ENCODE data around the gene SLC7A10. TPM values are rescaled to one million over a fixed set of nuclear protein-coding genes. Genes with fewer than 3 reads are reported as not detected.
A peak's percentile ranks its signal among the peaks of the same experiment; 100 is the strongest.

Gene SLC7A10
- polyA plus RNA-seq, 1 of the 3 experiments (the other 2 are of a cell fraction) = 0.02 TPM

DNA sequence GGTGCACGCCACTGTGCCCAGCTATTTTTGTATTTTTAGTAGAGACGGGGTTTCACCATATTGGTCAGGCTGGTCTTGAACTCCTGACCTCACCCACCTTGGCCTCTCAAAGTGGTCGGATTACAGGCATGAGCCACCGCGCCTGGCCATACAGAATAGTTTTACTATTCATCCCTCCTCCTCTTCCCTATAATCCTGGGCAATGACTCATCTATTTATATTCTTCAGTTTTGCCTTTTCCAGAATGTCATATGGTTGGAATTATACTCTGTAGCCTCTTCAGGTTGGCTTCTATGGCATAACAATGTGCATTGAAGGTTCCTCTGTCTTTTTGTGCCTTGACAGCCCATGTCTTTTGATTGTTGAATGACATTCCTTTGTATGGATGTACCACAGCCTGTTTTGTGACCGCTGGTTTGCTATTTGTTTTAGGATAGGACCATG is 53.7 kb downstream of the SLC7A10 start:
- H3K36me3 ChIP-seq (replicated peaks in 1 of 2; ENCODE audit: control insufficient read depth in 1 of 2, insufficient read depth in 2 of 2, low read length in 1 of 2) = no peaks in the 10 kb centered on the region
- peaks cover 0 to 19% of the 10 kb centered on the region in 2 experiments; a peak in 2 of 4 replicates for H3K4me1 ChIP-seq (ENCODE audit: control insufficient read depth in 1 of 2, insufficient read depth in 2 of 2, low read depth in 1 of 2, low read length in 1 of 2)
- CTCF ChIA-PET = interaction anchor here (1.0 to 6.1 kb wide), 3 partner anchors 12 to 47 kb away, joined by 3 to 25 read pairs (median 4); no protein-coding TSS in a partner anchor
- H3K9me3 ChIP-seq = 0 out of 2 replicates have a peak, but pooled peaks cover 6% of the 10 kb centered on the region
- POLR2A ChIA-PET = no interaction called here
- H3K27ac ChIP-seq (ENCODE audit: low read depth in 2 of 2, low read length in 1 of 2) = peak overlapping the region; percentile 7 to 59; a peak in 2 of 4 replicates
- DNase-seq = no peak
- WGBS (ENCODE audit: low lambda C conversion rate) = 69% methylated on average over 6 of the region's 6 CpGs
- H4K20me1 ChIP-seq (ENCODE audit: insufficient read depth) = no peaks in the 10 kb centered on the region
- H3K79me2 ChIP-seq (ENCODE audit: insufficient read depth) = peaks cover 12% of the 10 kb centered on the region; the same call in 1 of the 2 replicates
- H3K27me3 ChIP-seq (ENCODE audit: insufficient read depth) = no peaks in the 10 kb centered on the region
- H2AFZ ChIP-seq (ENCODE audit: low read depth) = no peak overlapping the region
- no peak overlapping the region for H3K4me3 ChIP-seq (ENCODE audit: low read depth in 2 of 2, low read length in 1 of 2)
- H3K4me2 ChIP-seq = 0 out of 2 replicates have a peak overlapping the region, but pooled peaks have one; percentile 1
- H3K9me2 ChIP-seq = no peaks in the 10 kb centered on the region
- peaks cover 13% of the 10 kb centered on the region for H3F3A ChIP-seq (replicated peaks; ENCODE audit: insufficient read depth)
- no peak overlapping the region for H3K9ac ChIP-seq
- TF ChIP-seq RAD21 (IDR thresholded peaks at IDR 0.05; ENCODE audit: low read length) (no peak), RCOR1 (IDR thresholded peaks at IDR 0.05; ENCODE audit: low read length) (no peak), GABPA (IDR thresholded peaks at IDR 0.05; ENCODE audit: low read depth) (no peak), MXI1 (IDR thresholded peaks at IDR 0.05; ENCODE audit: low read depth, low read length) (no peak), JUND (IDR thresholded peaks at IDR 0.05) (peak; percentile 60), SIN3A (IDR thresholded peaks at IDR 0.05; ENCODE audit: borderline replicate concordance, low read depth, low read length) (no peak), MEF2A (IDR thresholded peaks at IDR 0.05; ENCODE audit: borderline replicate concordance, low read depth) (no peak), NRF1 (IDR thresholded peaks at IDR 0.05; ENCODE audit: low read depth, low read length) (no peak), FOXM1 (IDR thresholded peaks at IDR 0.05; ENCODE audit: low read depth) (no peak), RFX5 (IDR thresholded peaks at IDR 0.05; ENCODE audit: low read length) (no peak), GATA2 (CRISPR knock-in tag; IDR thresholded peaks at IDR 0.05) (no peak), EZH2phosphoT487 (IDR thresholded peaks at IDR 0.05; ENCODE audit: borderline replicate concordance, low read depth) (no peak), FOXJ3 (CRISPR knock-in tag; IDR thresholded peaks at IDR 0.05) (no peak), CHD2 (IDR thresholded peaks at IDR 0.05; ENCODE audit: low read length, partially characterized antibody) (no peak), TAF1 (IDR thresholded peaks at IDR 0.05; ENCODE audit: borderline replicate concordance, low read depth, low read length) (no peak), POLR2AphosphoS5 (IDR thresholded peaks at IDR 0.05; ENCODE audit: low read depth, low read length) (no peak), IRF3 (IDR thresholded peaks at IDR 0.05; ENCODE audit: low read depth, low read length) (no peak), SMC3 (IDR thresholded peaks at IDR 0.05; ENCODE audit: low read depth, low read length) (no peak), ELF1 (IDR thresholded peaks at IDR 0.05) (no peak)
- TF ChIP-seq, protein P1, sequence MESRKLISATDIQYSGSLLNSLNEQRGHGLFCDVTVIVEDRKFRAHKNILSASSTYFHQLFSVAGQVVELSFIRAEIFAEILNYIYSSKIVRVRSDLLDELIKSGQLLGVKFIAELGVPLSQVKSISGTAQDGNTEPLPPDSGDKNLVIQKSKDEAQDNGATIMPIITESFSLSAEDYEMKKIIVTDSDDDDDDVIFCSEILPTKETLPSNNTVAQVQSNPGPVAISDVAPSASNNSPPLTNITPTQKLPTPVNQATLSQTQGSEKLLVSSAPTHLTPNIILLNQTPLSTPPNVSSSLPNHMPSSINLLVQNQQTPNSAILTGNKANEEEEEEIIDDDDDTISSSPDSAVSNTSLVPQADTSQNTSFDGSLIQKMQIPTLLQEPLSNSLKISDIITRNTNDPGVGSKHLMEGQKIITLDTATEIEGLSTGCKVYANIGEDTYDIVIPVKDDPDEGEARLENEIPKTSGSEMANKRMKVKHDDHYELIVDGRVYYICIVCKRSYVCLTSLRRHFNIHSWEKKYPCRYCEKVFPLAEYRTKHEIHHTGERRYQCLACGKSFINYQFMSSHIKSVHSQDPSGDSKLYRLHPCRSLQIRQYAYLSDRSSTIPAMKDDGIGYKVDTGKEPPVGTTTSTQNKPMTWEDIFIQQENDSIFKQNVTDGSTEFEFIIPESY (IDR thresholded peaks at IDR 0.05; ENCODE audit: borderline replicate concordance, low read depth) = no peak
- TF ChIP-seq, protein P2, sequence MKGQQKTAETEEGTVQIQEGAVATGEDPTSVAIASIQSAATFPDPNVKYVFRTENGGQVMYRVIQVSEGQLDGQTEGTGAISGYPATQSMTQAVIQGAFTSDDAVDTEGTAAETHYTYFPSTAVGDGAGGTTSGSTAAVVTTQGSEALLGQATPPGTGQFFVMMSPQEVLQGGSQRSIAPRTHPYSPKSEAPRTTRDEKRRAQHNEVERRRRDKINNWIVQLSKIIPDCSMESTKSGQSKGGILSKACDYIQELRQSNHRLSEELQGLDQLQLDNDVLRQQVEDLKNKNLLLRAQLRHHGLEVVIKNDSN (IDR thresholded peaks at IDR 0.05; ENCODE audit: borderline replicate concordance, low read depth) = no peak
- TF ChIP-seq, protein P3, sequence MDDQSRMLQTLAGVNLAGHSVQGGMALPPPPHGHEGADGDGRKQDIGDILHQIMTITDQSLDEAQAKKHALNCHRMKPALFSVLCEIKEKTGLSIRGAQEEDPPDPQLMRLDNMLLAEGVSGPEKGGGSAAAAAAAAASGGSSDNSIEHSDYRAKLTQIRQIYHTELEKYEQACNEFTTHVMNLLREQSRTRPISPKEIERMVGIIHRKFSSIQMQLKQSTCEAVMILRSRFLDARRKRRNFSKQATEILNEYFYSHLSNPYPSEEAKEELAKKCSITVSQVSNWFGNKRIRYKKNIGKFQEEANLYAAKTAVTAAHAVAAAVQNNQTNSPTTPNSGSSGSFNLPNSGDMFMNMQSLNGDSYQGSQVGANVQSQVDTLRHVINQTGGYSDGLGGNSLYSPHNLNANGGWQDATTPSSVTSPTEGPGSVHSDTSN (IDR thresholded peaks at IDR 0.05) = no peak
- TF ChIP-seq, protein P4, sequence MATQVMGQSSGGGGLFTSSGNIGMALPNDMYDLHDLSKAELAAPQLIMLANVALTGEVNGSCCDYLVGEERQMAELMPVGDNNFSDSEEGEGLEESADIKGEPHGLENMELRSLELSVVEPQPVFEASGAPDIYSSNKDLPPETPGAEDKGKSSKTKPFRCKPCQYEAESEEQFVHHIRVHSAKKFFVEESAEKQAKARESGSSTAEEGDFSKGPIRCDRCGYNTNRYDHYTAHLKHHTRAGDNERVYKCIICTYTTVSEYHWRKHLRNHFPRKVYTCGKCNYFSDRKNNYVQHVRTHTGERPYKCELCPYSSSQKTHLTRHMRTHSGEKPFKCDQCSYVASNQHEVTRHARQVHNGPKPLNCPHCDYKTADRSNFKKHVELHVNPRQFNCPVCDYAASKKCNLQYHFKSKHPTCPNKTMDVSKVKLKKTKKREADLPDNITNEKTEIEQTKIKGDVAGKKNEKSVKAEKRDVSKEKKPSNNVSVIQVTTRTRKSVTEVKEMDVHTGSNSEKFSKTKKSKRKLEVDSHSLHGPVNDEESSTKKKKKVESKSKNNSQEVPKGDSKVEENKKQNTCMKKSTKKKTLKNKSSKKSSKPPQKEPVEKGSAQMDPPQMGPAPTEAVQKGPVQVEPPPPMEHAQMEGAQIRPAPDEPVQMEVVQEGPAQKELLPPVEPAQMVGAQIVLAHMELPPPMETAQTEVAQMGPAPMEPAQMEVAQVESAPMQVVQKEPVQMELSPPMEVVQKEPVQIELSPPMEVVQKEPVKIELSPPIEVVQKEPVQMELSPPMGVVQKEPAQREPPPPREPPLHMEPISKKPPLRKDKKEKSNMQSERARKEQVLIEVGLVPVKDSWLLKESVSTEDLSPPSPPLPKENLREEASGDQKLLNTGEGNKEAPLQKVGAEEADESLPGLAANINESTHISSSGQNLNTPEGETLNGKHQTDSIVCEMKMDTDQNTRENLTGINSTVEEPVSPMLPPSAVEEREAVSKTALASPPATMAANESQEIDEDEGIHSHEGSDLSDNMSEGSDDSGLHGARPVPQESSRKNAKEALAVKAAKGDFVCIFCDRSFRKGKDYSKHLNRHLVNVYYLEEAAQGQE (IDR thresholded peaks at IDR 0.05; ENCODE audit: low read depth, low read length) = no peak
- TF ChIP-seq, protein P5, sequence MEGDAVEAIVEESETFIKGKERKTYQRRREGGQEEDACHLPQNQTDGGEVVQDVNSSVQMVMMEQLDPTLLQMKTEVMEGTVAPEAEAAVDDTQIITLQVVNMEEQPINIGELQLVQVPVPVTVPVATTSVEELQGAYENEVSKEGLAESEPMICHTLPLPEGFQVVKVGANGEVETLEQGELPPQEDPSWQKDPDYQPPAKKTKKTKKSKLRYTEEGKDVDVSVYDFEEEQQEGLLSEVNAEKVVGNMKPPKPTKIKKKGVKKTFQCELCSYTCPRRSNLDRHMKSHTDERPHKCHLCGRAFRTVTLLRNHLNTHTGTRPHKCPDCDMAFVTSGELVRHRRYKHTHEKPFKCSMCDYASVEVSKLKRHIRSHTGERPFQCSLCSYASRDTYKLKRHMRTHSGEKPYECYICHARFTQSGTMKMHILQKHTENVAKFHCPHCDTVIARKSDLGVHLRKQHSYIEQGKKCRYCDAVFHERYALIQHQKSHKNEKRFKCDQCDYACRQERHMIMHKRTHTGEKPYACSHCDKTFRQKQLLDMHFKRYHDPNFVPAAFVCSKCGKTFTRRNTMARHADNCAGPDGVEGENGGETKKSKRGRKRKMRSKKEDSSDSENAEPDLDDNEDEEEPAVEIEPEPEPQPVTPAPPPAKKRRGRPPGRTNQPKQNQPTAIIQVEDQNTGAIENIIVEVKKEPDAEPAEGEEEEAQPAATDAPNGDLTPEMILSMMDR (IDR thresholded peaks at IDR 0.05) = no peak

All from SK-N-SH (cell line).